ENCODE measurements around the gene SLC12A3.

Gene SLC12A3

DNA sequence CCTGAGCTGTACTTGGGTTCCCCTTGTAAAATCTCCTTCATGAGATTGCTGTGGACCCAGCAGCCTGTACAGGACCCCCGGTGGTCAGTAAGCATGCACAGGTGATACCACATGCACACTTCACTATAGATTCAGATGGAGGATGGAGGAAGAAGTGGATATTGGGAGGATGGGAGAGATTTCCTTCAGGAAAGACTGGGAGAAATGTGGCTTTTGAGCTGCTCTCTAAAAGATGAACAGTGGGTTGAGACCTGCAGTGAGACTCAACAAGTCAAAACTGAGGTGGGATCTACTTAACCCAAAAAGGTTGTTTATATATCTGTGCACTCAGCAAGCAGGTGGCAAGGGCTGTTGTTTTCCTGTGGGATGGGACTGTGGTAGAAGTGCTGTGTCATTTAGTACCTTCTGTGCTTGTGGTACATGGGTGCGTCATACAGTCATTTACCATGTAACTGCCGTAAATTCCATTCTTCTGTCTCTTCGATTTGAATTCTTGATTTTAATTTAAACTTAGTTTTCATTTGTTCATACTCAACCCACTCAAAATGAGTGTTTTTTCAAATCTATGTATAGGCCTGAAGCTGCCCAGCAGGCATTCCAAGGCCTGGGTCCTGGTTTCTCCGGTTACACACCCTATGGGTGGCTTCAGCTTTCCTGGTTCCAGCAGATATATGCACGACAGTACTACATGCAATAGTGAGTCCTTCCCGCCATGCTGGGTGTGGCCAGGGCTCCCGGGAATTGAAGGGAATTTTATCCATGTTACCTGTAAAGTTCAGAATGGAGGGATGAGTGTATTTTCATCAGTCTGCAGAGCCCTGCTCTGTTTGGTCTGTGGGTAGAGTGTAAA lies 73.9 kb downstream of the SLC12A3 start:
- DNase-seq (ENCODE audit: low read depth in 2 of 2, low spot score in 1 of 2) = no peak

DNA sequence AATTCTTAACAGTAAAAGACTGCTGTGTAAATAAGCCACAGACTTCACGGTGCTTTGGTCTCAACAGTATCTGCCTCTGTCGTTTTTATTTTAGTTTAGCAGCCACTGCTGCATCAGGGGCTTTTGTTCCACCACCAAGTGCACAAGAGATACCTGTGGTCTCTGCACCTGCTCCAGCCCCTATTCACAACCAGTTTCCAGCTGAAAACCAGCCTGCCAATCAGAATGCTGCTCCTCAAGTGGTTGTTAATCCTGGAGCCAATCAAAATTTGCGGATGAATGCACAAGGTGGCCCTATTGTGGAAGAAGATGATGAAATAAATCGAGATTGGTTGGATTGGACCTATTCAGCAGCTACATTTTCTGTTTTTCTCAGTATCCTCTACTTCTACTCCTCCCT lies 74.8 kb downstream of the SLC12A3 start:
- no peak for DNase-seq (ENCODE audit: low read depth in 2 of 2, low spot score in 1 of 2)

DNA sequence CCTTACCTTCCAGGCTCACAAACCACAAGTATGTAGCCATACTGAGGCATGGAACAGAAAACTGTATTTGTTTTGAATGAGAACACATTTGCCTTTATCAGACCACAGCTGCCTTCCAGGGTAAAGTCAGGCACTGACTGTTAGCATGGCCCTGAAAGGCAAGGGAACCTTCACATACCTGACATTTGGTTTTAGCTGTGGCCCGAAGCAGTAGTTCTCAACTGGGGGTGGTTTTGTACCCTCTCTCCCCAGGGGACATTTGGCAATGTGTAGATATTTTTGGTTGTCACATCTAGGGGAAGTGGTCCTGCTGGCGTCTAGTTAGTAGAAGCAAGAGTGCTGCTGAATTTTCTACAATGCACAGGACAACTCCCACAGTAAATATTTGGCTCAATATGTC lies 76.1 kb downstream of the SLC12A3 start:
- DNase-seq (ENCODE audit: low read depth in 2 of 2, low spot score in 1 of 2) = no peak

DNA sequence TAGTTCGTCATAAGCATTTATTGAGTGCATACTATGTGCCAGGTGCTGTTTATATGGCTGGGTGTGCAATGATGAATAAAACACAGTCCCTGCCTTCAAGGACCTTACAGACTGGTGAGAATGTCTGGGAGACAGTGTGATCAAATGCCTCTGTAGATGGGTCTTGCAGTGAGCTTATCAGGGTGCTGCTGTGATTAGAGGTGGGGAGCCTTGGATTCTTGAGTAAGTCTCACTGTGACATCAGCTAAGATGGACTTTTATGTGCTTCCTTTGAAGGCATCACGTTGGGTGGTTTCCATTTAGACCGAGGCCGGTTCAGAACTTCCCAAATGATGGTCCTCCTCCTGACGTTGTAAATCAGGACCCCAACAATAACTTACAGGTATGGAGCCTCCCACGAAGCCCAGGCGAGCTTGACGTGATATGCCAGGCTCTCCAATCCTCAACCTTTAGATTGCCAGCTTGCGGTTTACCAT lies 76.9 kb downstream of the SLC12A3 start:
- no peak for DNase-seq (ENCODE audit: low read depth in 2 of 2, low spot score in 1 of 2)

DNA sequence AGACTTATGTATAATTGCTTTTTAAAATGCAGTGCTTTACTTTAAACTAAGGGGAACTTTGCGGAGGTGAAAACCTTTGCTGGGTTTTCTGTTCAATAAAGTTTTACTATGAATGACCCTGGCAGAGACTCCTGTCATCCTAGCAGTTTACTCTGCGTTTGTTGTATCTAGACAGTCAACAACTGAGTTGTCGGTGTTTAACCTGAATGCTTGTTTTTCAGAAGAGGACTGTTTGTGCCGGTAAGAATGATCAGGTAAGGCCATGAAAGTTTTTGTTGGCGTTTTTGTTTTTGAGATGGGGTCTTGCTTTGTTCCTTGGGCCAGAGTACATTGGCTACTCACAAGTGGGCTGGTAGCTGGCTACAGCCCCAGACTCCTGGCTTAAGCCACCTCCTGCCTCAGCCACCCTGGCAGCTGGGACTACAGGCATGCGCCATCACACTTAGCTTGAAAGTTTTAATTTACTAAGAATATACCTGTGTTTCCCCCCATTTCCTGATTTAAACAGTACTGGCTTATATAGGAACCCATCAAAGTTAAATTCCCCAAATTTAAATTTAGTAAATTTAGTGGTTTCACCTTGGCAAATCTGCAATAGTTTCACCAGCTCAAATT lies 78.9 kb downstream of the SLC12A3 start:
- no peak for DNase-seq (ENCODE audit: low read depth in 2 of 2, low spot score in 1 of 2)

DNA sequence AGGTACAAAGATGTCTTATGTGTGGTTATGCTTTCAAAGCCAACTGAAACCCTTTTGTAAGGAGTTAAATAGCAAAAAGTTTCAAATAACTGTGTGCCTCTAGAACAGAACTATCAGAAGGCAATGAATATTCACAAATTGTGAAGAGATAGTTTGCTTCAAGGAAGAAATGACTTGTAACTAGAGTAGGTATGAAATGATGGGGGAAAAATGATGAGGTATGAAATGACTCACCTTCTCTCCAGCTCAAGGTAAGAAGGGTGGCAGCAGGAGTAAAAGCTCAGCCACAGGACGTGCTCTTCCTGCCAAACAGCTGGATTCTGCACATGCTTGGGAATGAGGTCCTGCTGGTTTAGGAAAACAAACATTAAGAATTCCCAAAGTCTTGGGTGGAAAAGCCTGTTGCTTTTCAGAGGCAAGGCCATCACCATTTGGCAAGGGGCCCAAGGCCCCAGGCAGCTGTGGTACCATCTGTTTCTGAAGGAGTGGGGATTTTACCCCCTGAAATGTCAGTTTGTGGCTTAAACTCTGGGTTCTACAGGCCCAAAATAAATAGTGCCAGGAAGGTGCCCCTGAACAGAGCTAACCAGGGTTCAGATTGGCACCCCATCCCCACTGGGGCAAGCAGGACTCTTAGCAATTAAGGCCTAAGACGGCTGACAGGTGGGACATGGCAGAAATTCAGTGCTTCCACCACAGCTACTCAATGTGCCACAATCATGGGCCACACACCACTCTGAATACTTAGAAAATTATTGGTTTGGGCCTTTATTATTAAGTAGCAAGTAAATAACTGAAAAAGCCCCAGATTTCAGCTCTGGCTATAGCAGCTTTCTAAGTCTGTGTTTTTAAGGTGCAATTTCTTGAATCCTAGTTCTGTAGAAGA lies 80.2 kb downstream of the SLC12A3 start:
- no peak for DNase-seq (ENCODE audit: low read depth in 2 of 2, low spot score in 1 of 2)

DNA sequence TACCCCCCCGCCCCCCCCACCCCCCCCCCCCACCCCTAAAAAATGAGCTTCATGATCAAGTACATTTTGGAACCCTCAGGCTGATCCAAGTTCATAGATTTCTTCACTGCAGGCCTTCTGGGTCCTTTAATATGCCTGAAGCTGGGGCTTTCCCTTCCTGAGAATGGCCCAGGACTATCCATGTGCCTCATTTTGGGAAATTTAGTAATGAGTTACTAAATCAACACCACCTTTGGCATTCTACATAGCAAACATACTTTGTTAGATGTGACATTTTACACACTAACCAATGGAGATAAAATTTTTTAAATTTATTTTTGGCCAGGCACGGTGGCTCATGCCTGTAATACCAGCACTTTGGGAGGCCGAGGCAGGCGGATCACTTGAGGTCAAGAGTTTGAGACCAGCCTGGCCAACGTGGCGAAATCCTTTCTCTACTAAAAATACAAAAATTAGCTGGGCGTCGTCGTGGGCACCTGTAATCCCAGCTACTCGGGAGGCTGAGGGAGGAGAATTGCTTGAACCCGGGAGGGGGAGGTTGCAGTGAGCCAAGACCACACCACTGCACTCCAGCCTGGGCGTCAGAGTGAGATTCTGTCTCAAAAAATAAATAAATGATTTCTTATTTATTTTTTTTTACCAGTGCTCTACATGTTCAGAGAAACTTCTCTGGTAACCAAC lies 81.0 kb downstream of the SLC12A3 start:
- no peak for DNase-seq (ENCODE audit: low read depth in 2 of 2, low spot score in 1 of 2)

DNA sequence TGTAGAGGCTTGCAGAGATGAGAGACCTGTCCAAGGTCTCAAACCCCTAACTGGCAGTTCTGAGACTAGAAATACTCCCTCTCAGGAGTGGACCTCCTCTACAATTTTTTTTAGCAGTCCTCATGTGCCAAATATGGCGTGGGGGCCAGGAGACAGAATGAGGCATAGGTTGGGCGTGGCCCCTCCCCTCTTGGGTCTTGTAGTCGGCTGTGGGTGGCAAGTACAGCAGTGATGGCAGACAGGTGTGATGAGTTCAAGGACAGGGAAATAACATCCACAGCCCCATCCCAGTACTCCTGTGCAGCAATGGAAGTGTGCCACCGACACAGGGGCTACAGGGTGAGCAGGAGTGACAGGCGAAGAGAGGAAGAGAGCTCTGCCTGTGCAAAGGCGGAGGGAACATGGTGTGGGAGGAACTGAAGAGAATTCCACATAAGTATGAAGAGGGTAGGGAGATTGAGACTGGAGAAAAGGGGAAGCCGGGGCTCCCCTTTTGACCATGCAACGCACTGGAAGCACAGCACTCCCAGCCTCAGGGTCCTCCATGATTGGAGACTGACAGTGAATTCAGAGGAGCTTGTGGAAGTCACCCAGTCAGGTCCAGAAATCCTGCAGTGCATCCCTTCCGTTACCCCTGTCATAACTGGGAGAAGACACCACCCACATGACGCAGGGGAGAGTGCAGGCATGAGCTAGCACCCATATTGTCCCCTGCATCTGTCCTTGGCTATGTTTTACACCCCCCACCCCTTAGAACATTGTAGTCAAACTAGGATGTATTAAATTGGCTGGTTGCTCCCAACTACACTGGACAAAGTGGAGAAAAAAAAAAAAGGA lies 82.0 kb downstream of the SLC12A3 start:
- DNase-seq (ENCODE audit: low read depth in 2 of 2, low spot score in 1 of 2) = no peak

DNA sequence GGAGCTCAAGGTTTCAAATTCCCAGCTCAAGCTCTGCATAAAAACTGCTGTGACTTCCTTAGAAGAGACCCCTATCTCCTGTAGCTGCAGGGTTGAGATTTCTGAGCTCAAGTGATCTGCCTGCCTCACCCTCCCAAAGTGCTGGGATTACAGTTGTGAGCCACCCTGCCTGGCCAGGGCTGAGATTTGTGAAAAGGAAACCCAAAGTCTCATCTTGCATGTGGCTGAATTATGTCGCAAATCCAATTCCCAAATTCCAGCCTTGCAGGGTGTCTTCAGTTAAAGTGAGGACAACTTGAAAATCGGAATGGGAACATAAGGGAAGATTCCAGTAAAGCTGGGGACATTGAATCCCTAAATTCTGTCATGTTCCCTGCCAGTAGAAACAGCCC lies 82.6 kb downstream of the SLC12A3 start:
- DNase-seq (ENCODE audit: low read depth in 2 of 2, low spot score in 1 of 2) = no peak

DNA sequence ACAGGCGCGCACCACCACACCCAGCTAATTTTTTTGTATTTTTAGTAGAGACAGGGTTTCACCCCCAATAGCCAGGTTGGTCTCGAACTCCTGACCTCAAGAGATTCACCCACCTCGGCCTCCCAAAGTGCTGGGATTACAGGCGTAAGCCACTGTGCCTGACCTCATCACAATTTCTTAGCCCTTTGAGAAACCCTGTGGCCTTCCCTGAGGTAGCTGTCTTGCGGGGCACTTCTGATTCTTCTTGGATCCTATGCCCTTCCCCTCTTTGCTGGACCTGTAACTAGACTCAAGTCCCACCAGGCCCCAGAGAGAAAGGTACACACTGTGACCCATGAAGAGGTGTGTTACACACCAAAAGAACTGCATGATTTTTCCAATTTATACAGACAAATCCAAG lies 83.2 kb downstream of the SLC12A3 start:
- no peak for DNase-seq (ENCODE audit: low read depth in 2 of 2, low spot score in 1 of 2)

DNA sequence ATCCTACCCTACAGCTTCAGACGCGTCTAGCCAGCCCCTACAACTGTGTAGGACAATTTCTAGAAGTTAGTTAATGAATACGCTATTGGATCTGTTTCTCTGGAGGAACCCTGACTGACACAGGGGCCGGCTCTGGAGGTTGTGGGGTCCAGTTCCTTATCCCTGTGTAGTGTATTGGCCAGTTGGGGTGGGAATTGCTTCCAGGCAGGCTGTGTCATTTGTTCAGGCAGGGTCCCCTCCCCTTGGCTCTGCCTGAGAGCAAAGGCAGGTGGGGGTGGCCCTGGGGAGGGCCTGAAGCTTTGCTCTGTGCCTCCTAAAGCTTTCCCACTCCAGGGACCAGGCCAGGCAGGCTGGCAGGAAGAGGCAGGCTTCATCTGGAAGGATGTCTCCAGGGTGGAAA lies 85.0 kb downstream of the SLC12A3 start:
- DNase-seq (ENCODE audit: low read depth in 2 of 2, low spot score in 1 of 2) = no peak

DNA sequence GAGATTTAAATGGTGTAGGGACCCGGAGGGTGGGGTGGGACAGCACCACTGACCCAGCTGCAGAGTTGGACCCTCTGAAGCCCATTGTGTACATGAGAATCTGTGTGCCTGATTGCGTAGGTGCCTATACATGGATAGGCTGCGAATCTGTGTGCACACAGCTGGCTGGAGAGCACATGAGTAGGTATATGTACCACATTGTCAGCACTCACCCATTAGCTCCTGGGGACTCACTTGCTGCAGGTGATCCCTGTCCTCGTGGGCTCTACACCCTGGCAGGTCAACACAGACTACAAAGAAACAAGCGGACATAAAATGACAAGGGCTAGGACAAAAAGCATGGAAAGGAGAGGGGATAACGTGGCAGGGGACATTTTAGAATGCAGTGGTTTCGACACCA lies 85.4 kb downstream of the SLC12A3 start:
- no peak for DNase-seq (ENCODE audit: low read depth in 2 of 2, low spot score in 1 of 2)

DNA sequence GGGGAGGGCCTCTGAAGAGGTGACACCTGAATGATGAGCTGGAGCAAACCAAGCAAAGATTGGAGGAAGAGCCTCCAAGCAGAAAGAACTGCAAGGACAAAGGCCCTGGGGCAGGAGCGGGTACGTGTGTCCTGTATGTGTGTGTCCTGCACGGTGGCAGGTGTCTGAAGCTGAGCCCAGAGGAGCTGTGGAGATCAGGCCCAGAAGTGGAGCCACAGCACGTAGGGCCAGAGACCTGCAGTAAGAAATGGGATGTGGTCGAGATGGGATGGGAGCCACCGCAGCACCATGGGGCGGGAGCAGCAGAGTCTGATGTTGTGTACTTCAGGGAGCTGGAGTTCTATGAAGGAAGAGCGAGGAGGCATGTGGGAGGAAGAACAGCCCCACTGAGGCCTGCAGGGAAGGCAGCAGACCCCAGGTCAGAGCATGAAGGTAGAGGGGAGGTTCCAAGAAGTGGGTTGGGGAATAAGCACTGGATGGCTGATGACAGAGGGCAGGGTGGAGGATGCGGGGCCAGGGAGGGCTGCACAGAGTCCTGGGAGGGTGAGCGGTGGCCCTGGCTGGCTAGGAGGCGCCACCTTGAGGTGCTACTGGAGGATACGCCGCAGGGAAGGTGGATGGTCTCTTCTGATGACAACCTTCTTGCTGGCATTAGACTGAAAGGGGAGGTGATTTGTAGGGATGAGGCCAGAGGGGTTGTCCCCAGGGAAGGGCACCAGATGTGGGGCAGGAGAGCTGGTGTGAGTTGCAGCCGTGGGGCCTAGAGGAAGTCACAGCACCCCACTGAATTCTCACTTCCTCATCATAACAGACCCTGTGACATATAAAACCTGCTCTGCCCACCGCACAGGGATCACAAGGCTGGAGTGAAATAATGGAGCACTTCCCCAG lies 86.1 kb downstream of the SLC12A3 start:
- DNase-seq (ENCODE audit: low read depth in 2 of 2, low spot score in 1 of 2) = no peak

DNA sequence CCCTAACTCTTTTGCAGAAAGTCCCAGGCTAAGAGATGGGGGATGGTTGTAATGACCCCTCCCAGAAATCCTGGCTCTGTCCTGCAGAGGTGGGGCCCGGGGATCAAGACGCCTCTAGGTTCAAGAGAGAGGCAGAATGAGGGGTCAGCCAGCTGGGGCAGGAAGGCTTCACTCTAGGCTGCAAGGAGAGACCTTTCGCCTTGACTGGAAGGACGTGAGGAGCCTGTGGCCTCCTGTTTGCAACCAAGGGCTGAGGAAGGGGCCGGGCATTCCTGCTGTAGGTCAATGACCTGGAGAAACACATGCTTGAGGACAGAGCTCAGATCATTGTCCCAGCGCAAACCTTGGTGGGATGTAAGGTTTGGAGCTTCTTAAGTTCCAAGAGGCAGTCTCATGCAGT lies 88.0 kb downstream of the SLC12A3 start:
- no peak for DNase-seq (ENCODE audit: low read depth in 2 of 2, low spot score in 1 of 2)

DNA sequence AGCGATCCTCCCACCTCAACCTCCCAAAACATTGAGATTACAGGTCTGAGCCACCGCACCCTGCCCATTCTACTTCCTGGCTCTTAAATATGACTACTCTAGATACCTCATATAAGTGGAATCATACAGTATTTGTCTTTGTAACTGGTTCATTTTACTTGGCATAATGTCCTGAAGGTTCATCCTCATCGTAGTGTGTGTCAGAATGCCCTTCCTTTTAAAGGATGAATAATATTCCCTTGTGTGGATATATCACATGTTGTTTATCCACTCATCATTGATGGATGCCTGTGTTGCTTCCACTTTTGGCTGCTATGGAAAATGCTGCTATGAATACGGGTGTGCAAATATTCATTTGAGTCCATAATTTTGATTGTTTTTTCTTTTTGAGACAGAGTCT lies 91.1 kb downstream of the SLC12A3 start:
- DNase-seq (ENCODE audit: low read depth in 2 of 2, low spot score in 1 of 2) = no peak

DNA sequence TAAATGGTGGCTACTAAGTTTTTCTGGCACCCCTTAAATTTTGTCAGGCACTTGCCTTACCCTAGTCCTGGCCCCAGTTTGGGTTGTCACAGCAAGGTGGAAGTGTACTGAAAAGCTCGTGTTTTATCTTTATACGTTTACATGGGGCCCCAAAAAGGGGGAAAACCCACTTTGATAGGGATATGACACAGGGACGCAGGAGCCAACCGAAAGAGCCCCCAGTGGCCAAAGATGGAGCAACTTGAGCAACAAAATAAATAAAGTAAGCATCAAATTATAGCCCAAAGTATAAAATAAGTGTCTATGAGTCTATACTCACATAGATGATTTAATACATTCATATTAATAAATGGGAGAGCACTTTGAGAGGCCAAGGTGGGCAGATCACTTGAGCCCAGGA lies 91.7 kb downstream of the SLC12A3 start:
- no peak for DNase-seq (ENCODE audit: low read depth in 2 of 2, low spot score in 1 of 2)

DNA sequence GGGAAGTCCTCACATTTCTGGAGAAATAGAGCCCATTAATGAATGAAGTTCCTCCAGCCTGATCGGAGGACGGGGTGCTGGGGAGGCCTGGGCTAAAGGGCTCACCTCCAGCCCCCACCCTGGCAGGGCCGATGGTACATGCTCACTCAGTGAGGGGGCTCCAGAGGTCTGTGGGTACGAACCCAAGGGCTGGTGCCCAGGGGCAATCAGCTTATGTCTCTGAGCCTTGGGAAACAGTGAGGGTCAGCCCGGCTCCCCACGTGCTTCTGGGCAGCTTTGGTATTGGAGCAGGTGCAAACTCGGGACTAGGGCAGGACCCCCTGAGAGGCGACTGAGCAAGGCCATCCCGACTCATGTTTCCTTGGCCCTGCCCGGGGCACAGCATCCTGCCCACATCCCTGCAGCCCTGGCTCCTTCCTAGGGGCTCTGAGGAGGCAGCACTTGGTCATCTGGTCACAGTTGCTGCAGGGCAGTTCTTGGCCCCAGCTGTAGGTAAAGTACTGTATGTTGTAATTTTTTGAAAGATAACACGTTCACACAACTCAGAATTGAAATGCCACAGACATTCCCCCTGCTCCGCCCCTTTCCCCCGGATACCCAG lies 95.8 kb downstream of the SLC12A3 start:
- DNase-seq (ENCODE audit: low read depth in 2 of 2, low spot score in 1 of 2) = no peak

DNA sequence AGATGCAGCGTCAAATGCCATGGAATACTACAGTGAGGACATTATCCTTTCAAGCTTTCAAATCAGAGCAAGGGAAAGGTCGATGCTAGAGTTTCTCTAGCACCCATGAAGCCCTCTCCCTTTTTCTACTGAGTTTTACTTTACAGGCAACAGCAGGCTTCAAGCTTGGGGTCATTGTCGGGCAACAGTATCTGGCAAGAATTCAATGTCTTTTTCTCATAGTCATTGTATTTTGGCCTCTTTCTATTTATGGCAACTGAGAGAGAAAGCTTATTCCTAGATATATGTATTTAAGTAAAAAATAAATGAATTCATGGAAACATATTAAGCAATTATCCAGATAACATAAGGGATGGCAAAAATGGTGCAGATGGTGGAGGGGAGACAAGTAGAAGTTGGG lies 96.4 kb downstream of the SLC12A3 start:
- DNase-seq (ENCODE audit: low read depth in 2 of 2, low spot score in 1 of 2) = no peak

DNA sequence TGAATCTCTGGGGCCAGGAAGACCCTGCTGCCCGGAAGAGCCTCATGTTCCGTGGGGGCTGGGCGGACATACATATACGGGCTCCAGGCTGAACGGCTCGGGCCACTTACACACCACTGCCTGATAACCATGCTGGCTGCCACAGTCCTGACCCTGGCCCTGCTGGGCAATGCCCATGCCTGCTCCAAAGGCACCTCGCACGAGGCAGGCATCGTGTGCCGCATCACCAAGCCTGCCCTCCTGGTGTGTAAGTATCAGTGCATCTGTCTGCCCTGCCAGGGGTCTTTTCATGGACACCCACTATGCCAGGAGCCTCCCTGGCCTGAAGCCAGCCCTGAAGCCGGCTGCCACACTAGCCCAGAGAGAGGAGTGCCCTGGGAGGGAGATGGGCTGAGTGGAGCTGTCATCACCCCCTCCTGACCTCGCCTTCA lies 96.9 kb downstream of the SLC12A3 start, which contains the start of gene CETP:
CETP (plus strand) TSS at position 100 of the 431 bp plus-strand sequence; CDS start at position 130, 30 bp downstream.
- DNase-seq (ENCODE audit: low read depth in 2 of 2, low spot score in 1 of 2) = no peak

Data from stimulated activated CD8-positive, alpha-beta memory T cell treated with anti-CD3 and anti-CD28 coated beads, Interleukin-4, amount 100 ng/mL, for 4 hours (primary cell).